ENCODE measurements around the gene PLEKHG5.
"Not testable (repeated sequence)": the region's sequence is repeated elsewhere in the genome, so short reads cannot be mapped to it uniquely, and the experiment has no call there.

Gene PLEKHG5

DNA sequence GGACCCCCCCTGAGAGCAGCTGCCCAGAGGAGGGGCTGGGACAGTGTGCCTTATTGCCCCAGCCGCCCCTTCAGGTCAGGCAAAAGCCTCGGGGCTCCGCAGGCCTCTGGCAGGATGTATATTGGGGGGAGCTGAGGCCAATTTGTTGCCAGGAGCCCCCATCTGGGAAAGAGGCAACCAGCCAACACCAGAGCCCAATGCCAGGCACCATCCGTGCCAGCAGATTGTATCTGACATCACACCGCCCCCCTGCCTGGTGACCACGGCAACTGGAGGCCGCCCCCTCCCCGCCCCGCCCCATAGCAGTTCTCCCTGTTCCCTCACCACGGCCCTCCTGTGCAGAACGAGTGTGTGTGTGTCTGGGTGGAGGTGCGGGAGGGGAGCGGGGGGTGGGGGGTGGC lies 3.6 kb upstream of the PLEKHG5 start:
- TF ChIP-seq, protein P1, sequence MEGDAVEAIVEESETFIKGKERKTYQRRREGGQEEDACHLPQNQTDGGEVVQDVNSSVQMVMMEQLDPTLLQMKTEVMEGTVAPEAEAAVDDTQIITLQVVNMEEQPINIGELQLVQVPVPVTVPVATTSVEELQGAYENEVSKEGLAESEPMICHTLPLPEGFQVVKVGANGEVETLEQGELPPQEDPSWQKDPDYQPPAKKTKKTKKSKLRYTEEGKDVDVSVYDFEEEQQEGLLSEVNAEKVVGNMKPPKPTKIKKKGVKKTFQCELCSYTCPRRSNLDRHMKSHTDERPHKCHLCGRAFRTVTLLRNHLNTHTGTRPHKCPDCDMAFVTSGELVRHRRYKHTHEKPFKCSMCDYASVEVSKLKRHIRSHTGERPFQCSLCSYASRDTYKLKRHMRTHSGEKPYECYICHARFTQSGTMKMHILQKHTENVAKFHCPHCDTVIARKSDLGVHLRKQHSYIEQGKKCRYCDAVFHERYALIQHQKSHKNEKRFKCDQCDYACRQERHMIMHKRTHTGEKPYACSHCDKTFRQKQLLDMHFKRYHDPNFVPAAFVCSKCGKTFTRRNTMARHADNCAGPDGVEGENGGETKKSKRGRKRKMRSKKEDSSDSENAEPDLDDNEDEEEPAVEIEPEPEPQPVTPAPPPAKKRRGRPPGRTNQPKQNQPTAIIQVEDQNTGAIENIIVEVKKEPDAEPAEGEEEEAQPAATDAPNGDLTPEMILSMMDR (IDR thresholded peaks at IDR 0.05; ENCODE audit: insufficient read depth, low read length, poor library complexity, severe bottlenecking): no peak
- Histone ChIP-seq H3K36me3 (ENCODE audit: control insufficient read depth, insufficient read depth, low read length) (no peaks in the 10 kb centered on the region), H3K4me3 (replicated peaks; ENCODE audit: low read depth, low read length) (no peak overlapping the region), H3K27me3 (replicated peaks; ENCODE audit: control insufficient read depth, insufficient read depth, low read length) (no peaks in the 10 kb centered on the region; the same call in 1 of the 2 replicates)
- DNase-seq (ENCODE audit: extremely low read depth, insufficient read length): no peak

DNA sequence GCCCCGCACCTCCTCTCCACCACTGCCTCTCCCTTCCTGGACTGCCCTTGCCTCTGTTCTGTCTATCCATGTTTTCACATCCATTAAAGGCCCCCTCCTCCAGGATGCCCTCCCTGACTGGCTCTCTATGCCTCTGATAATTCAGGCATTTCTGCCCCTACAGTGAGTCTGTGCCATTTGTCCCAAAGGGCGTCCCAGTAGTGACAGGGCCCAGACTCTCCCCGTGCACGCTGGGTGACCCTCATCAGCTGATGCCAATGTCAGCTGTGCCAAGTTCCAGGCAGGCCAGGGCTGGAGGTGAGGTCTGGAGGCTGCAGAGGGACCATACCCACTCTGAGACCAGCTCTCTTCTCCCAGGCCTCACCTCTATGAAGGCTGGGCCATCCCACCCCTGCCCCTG lies 3.2 kb upstream of the PLEKHG5 start:
- DNase-seq (ENCODE audit: extremely low read depth, insufficient read length): no peak
- TF ChIP-seq, protein P1 (IDR thresholded peaks at IDR 0.05; ENCODE audit: insufficient read depth, low read length, poor library complexity, severe bottlenecking): no peak
- H3K4me3 ChIP-seq (replicated peaks; ENCODE audit: low read depth, low read length): no peak overlapping the region
- H3K36me3 ChIP-seq (ENCODE audit: control insufficient read depth, insufficient read depth, low read length): no peaks in the 10 kb centered on the region
- no peaks in the 10 kb centered on the region; the same call in 1 of the 2 replicates for H3K27me3 ChIP-seq (replicated peaks; ENCODE audit: control insufficient read depth, insufficient read depth, low read length)

DNA sequence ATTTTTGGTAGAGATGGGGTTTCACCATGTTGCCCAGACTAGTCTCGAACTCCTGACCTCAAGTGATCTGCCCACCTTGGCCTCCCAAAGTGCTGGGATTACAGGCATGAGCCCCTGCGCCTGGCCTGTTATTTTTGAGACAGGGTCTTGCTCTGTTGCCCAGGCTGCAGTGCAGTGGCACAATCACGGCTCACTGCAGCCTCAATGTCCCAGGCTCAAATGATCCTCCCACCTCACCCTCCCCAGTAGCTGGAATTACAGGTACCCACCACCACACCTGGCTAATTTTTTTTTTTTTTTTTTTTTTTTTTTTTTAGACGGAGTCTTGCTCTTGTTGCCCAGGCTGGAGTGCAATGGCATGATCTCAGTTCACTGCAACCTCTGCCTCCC lies 2.4 kb upstream of the PLEKHG5 start:
- not testable (repeated sequence) for H3K4me3 ChIP-seq (replicated peaks; ENCODE audit: low read depth, low read length); DNase-seq (ENCODE audit: extremely low read depth, insufficient read length); H3K27me3 ChIP-seq (replicated peaks; ENCODE audit: control insufficient read depth, insufficient read depth, low read length); H3K36me3 ChIP-seq (ENCODE audit: control insufficient read depth, insufficient read depth, low read length)

DNA sequence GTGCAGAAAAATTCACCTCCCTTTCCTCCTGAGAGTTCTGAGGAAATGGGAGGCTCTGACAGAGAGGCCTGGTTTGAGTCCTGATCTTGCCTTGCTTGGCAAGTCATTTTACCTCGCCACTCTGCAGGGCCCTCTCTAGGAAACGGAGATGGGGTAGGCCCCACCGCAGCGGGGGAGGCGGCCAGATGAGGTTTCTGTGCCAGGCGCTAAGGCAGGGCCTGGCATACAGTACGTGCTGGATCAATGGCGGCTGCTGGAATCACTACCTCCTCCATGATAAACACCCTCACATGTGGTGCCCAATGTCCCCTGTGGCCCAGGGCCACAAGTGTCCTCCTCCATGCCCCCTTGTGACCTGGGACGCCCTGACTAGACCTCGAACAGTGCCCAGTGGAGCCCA lies 499 bp upstream of the PLEKHG5 start:
- Histone ChIP-seq H3K36me3 (ENCODE audit: control insufficient read depth, insufficient read depth, low read length) (no peaks in the 10 kb centered on the region), H3K27me3 (replicated peaks; ENCODE audit: control insufficient read depth, insufficient read depth, low read length) (no peaks in the 10 kb centered on the region; the same call in 1 of the 2 replicates), H3K4me3 (replicated peaks; ENCODE audit: low read depth, low read length) (no peak overlapping the region)
- TF ChIP-seq, protein P1 (IDR thresholded peaks at IDR 0.05; ENCODE audit: insufficient read depth, low read length, poor library complexity, severe bottlenecking): no peak
- DNase-seq (ENCODE audit: extremely low read depth, insufficient read length): no peak

DNA sequence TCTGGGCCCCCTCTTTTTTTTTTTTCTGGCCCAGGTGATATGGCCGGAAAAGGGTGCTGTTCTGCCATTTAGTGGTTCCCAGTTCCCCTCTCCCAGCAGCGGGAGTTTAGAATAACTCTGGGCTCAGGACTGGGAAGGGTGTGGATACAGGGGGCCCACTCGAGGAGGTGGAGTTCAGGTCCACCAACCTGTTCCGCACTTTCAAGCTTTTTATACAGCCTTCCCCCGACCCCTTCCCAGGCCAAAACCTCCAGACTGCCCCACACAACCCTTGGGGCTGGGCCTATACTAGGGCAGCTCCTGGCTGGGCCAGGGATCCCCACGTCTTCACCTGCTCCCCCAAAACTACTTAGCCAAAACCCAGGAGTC lies 402 bp downstream of the PLEKHG5 start:
- peak overlapping the region; percentile 80 for H3K4me3 ChIP-seq (replicated peaks; ENCODE audit: low read depth, low read length)
- no peaks in the 10 kb centered on the region for H3K36me3 ChIP-seq (ENCODE audit: control insufficient read depth, insufficient read depth, low read length)
- TF ChIP-seq, protein P1 (IDR thresholded peaks at IDR 0.05; ENCODE audit: insufficient read depth, low read length, poor library complexity, severe bottlenecking): no peak
- no peak for DNase-seq (ENCODE audit: extremely low read depth, insufficient read length)
- H3K27me3 ChIP-seq (replicated peaks; ENCODE audit: control insufficient read depth, insufficient read depth, low read length): no peaks in the 10 kb centered on the region; the same call in 1 of the 2 replicates

DNA sequence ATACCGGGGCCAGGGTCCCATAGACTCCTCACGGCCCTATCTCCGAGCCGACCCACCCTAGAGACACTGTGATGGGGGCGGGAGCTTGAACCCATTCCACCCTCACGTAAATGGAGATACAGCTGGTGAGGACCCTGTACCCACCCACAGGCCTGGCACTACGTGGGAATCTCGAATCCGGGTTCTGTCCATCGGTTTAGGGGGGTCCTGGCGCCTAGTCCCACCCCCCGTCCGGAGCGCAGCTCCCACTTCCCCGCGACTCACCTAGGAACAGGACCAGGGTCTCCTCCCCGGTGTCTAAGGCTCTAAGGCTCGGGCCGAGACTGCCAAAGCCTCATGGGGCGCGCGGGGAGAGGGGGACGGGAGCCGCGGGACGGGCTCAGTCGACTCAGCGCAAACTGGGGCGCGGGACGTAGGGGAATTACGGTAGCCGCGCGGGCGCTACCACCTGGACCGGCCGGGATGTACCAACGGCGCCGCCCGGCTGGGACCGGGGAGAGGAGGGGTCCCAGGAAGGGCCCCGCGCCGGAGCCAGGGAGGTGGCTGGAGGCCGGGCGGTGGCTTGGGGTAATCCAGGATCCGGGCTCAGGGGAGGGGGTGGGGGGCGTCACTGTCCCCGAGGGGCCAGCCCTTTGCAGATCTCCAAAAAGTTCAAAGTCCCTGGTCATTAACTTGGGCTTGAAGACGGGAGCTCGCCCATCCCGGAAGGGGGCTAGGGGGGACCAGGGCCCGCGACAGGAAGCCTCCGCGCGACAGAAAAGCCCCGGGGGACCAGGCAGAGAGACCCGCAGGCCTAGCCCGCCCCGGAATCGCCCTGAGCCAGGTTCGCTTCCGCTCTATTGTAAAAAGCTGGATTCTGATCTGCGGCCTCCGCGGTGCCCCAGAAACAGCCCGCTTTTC lies 1.0 kb downstream of the PLEKHG5 start:
- TF ChIP-seq, protein P1 (IDR thresholded peaks at IDR 0.05; ENCODE audit: insufficient read depth, low read length, poor library complexity, severe bottlenecking): no peak

More for the DNA sequence above, 1.0 kb downstream of the PLEKHG5 start:
- DNase-seq (ENCODE audit: extremely low read depth, insufficient read length): peak; percentile 83
- Histone ChIP-seq H3K4me3 (replicated peaks; ENCODE audit: low read depth, low read length) (peak overlapping the region; percentile 80), H3K36me3 (ENCODE audit: control insufficient read depth, insufficient read depth, low read length) (no peaks in the 10 kb centered on the region), H3K27me3 (replicated peaks; ENCODE audit: control insufficient read depth, insufficient read depth, low read length) (no peaks in the 10 kb centered on the region; the same call in 1 of the 2 replicates)

All from GM06990 (cell line).